GM21619 (cell line): Measurements from ENCODE around the gene MAP1LC3A.

Experiments
- ATAC-seq: cut with Tn5 transposase; IDR thresholded peaks from one replicate; pipeline ENCODE4 v1.9.1; 2021; ENCODE audit not compliant: unreplicated experiment

The MAP1LC3A gene

GRCh38 chr20:34574861-34575260 lies 16.3 kb downstream of the MAP1LC3A start:
- ATAC-seq, result no peak

- no peak for ATAC-seq
Measured at GRCh38 chr20:34575271-34575670, 16.8 kb downstream of the MAP1LC3A start.

GRCh38 chr20:34575756-34576155 lies 17.2 kb downstream of the MAP1LC3A start:
- ATAC-seq, result no peak

DNA sequence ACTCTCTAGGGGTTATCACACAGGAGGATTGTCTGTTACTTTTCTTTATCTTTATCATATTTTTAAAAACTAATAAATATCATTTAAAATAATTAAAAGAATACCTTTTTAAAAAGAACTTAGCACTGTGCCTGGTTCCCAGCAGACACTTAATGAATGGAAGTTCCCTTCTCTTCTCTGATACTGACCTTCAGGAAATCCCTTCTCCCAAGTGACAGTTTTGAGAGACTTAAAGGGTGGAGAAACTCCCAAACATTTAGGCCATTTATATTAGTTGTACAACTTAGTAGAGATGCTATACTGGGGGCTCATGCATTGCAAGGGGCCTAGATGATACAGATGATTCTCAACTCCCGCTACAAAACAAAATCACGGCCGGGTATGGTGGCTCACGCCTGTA lies 18.5 kb downstream of the MAP1LC3A start:
- no peak for ATAC-seq

DNA sequence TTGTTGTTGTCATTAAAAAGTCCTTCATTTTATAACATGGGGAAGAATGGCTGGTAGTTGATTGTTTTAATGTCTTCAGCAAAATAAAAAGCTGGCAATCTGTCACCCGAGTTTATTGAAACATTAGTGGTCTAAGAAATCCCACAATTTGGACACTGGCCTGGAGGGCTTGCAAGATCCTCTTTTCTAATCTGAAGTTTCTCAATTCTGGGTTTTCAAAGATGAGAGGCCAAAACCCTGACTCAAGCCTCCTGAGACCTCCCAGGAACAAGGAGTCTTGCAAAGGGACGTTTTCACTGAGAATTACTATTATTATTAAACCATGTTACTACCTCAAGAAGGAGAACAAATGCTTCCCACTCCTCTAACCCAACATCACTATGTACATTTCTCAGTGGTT lies 19.5 kb downstream of the MAP1LC3A start:
- no peak for ATAC-seq

DNA sequence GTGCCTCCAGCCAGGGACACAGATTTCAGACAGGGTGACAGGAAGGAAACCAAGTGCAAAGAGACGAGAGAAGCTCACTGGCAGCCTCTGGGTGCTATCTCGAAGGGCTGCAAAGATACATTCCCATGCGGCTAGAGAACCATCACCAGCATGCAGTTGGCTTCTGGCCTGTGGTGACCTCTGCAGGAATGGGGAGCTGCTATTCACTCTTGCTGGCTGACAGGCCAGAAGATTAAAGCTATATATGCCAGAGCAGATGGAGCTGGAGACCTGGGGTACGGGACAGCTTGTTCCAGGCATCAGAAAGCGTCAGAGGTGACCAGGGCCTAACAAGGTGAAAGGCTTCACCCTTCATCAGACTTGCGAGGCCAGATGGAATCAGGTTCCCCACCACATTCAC lies 20.0 kb downstream of the MAP1LC3A start:
- ATAC-seq, result no peak

GRCh38 chr20:34579191-34579978 lies 20.9 kb downstream of the MAP1LC3A start:
- no peak for ATAC-seq

GRCh38 chr20:34579979-34580940 lies 21.7 kb downstream of the MAP1LC3A start:
- no peak for ATAC-seq

GRCh38 chr20:34581341-34582184 lies 23.0 kb downstream of the MAP1LC3A start:
- peak; percentile 49 for ATAC-seq

DNA sequence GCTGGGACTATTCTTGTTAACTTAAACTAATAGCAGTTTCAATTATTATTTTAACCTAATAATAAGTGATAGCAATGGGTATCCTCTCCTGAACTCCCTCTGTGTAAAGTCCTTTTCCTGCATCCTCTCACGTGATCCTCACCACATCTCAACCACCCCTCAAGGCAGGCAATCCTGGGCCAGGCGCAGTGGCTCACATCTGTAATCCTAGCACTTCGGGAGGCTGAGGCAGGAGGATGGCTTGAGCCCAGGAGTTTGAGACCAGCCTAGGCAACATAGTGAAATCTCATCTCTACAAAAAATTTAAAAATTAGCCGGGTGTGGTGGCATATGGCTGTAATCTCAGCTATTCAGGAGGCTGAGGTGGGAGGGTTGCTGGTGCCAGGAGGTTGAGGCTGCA lies 23.7 kb downstream of the MAP1LC3A start:
- ATAC-seq, result no peak

DNA sequence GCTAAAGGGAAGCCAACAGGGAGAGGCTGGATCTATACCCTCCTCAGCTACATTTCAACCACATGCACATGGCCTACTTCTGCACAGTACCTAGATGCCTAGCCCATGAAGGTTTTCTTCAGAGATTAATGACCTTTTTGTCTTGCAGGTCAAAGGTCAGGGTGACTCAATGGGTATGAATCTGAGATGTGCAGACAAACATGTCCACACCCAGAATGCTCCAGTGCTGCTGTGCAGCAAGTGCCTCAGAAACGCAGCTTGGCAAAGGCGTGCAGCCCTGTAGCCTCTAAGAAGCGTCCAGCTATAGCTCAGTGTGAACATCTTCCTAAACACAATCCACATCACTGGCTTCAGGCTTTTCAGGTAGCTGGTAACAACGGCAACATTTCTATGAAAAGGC lies 24.4 kb downstream of the MAP1LC3A start:
- ATAC-seq, result no peak

DNA sequence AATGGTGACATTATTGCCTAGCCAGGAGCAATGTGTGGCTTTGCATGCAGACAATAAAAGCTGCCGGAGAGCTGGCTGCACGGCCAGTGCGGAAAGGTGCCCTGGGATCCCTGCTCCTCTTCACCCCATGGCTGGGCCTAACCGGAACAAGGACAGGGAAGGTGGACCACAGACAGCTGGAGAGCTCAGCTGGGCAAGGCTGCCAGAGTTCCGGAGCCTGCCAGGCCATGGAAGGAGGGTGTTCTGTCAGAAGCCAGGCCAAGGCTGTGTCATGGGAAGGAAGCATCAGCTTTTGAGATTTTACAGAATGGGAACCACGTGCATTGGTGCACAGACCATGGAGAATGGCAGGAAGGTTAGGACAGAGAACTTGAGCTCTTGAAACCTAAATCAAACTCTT lies 25.0 kb downstream of the MAP1LC3A start:
- ATAC-seq, result no peak

- no peak for ATAC-seq
Measured at GRCh38 chr20:34585019-34585418, 26.5 kb downstream of the MAP1LC3A start.

- ATAC-seq, result no peak
Measured at GRCh38 chr20:34586488-34587163, 28.1 kb downstream of the MAP1LC3A start.

GRCh38 chr20:34595377-34596184 lies 37.1 kb downstream of the MAP1LC3A start:
- no peak for ATAC-seq

- ATAC-seq, result no peak
Measured at GRCh38 chr20:34600892-34601653, 42.6 kb downstream of the MAP1LC3A start.

DNA sequence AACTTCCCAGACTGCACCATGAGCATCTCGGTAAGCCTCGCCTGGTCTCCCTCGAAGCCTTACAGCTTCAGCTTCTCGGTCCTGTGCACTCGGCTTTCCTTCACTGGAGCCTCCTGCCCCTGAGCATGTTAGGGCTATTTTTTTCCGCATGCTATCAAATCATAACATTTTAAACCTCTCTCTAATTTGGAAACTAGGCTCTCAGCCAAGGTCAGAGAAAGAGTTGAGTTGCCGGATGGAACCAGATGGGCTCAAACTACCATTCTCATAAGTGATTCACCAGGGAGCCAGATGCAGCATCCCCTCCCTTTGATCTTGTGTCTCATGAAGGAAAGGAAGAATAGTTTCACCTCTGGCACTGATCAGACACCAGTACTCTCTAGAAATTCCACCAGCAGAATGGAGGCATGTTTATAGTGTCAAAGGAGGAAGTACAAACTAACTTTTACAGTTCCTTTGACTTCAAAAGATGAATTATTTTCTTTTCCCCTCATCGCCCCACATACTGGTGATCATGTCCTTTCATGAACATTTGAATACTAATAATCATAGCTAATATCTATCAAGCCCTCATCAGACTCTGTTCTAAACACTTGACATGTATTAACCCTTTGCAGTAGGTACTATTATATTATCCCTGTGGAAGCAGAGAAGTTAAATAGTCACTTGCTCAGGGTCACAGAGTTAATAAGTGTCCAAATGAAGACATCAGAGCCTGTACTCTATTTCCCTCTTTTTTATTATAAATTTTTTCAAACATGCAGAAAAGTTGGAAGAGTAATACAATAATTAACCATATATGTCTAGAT lies 46.7 kb downstream of the MAP1LC3A start:
- ATAC-seq, result no peak

DNA sequence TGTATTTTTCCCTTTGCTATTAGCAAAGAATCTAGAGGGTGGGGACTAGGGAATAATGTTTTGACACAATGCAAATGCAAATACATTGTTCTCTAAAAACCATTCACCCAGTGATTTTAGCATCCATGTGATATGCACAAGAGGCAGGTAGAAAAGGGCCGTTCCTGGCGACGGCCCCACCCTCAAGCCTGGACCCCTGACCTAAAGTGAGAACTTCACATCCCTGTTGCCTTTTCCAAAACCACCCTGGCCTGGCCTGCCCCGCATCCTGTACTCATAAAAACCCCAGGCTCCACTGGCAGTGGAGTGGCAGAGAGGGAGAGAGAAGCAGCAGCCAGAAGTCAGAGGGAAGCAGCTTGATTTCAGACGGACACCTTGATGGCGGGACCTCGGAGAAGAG lies 48.5 kb downstream of the MAP1LC3A start:
- ATAC-seq, result no peak
